ENCODE data around the gene GSTCD.

GRCh38 chr4:105835177-105835576 is 126.6 kb downstream of the GSTCD start:
- TF ChIP-seq CTCF (IDR thresholded peaks at IDR 0.05) (no peak), POLR2AphosphoS5 (IDR thresholded peaks at IDR 0.05) (no peak)

All from upper lobe of left lung (tissue), 4 donors.